ENCODE results near the gene NOXA1. TPM values are rescaled to one million over a fixed set of nuclear protein-coding genes. Genes with fewer than 3 reads are reported as not detected.

NOXA1 gene
- total and polyA plus RNA-seq, 9 of the 15 experiments (the other 6 are each of a cell fraction or from before 2014, with no cell fraction given): 0.07 to 1.2 (median 0.20) TPM; not detected in 4

- no peak for TF ChIP-seq LARP7 (IDR thresholded peaks at IDR 0.05)
- no peak for TF ChIP-seq GTF2A2 (tag; IDR thresholded peaks at IDR 0.05)
- peak; percentile 19 to 34 (median 19); a peak in 3 of 6 replicates for TF ChIP-seq CTCF (IDR thresholded peaks at IDR 0.05 in 2 of 3, conservative IDR thresholded peaks at IDR 0.05 in 1 of 3; ENCODE audit: insufficient read depth in 2 of 3, low read depth in 1 of 3, low read length in 3 of 3)
- no peak for TF ChIP-seq ZNF212 (CRISPR knock-in tag; IDR thresholded peaks at IDR 0.05)
- peak in 1 of 2 experiments; percentile 21; a peak in 1 of 4 replicates for TF ChIP-seq RAD21 (CRISPR knock-in tag; conservative IDR thresholded peaks at IDR 0.05 in 1 of 2, IDR thresholded peaks at IDR 0.05 in 1 of 2)
- no peak for TF ChIP-seq NCOA6 (IDR thresholded peaks at IDR 0.05)
- TF ChIP-seq ZBTB49 (CRISPR knock-in tag; IDR thresholded peaks at IDR 0.05; ENCODE audit: borderline replicate concordance): no peak
- TF ChIP-seq PCBP2 (IDR thresholded peaks at IDR 0.05; ENCODE audit: low read depth, low read length, poor library complexity, severe bottlenecking): no peak
- no peak for TF ChIP-seq NFRKB (IDR thresholded peaks at IDR 0.05; ENCODE audit: low read depth)
- FAIRE-seq (no peak), ATAC-seq (no peak), DNase-seq (ENCODE audit: extremely low read depth in 1 of 4, low spot score in 3 of 4) (no peak)
- in situ Hi-C loops (cut with MboI): no loop called here
- Histone ChIP-seq H3K9ac (ENCODE audit: insufficient read depth in 1 of 2, low read depth in 2 of 2, low read length in 2 of 2) (no peak overlapping the region), H4K20me1 (replicated peaks; ENCODE audit: control insufficient read depth, insufficient read depth, low read length) (no peaks in the 10 kb centered on the region), H3K4me3 (no peak overlapping the region), H3K9me3 (replicated peaks; ENCODE audit: control insufficient read depth, insufficient read depth, low read depth, low read length) (no peaks in the 10 kb centered on the region), H3K4me1 (replicated peaks in 1 of 2; ENCODE audit: control insufficient read depth in 2 of 2, insufficient read depth in 2 of 2, low read length in 2 of 2) (peaks cover 8 to 45% of the 10 kb centered on the region in 2 experiments; a peak in 4 of 5 replicates), H2AFZ (ENCODE audit: low read depth, low read length) (no peak overlapping the region), H3K9me1 (ENCODE audit: control insufficient read depth, insufficient read depth, low read length) (no peaks in the 10 kb centered on the region), H3K27ac (ENCODE audit: extremely low read depth, low read depth, low read length) (no peak overlapping the region), H3K4me2 (ENCODE audit: insufficient read depth, low read length) (no peak overlapping the region), H3K27me3 (ENCODE audit: control insufficient read depth in 2 of 2, insufficient read depth in 2 of 2, low read length in 2 of 2) (no peaks in the 10 kb centered on the region), H3K79me2 (ENCODE audit: control insufficient read depth, insufficient read depth, low read length) (no peaks in the 10 kb centered on the region), H3K36me3 (ENCODE audit: control insufficient read depth, insufficient read depth, low read length) (peaks cover 8% of the 10 kb centered on the region; the same call in 1 of the 3 replicates)
- intact Hi-C loops (cut with micrococcal nuclease): loop anchor here (10.0 kb wide), 1 partner anchor 91 kb away; no protein-coding TSS in a partner anchor
- BruUV-seq (replicated peaks): no TSS peak
- ChIA-PET CTCF (ENCODE audit: low intra/inter-chr PET ratio) (interaction anchor here (0.7 to 0.8 kb wide), 2 partner anchors 135 to 167 kb away, joined by 3 to 4 read pairs; partner anchors contain the start of gene TOR4A), POLR2A (interaction anchor here (0.6 to 1.6 kb wide), 3 partner anchors 9 to 171 kb away, joined by 3 to 4 read pairs (median 4); no protein-coding TSS in a partner anchor)
- 65% methylated on average over 14 of the region's 14 CpGs for WGBS (ENCODE audit: insufficient coverage, low coverage, missing lambda C conversion rate)
Observed at GRCh38 chr9:137444106-137444790, 21.1 kb downstream of the NOXA1 start.
